Neural cell (in vitro differentiated cells): ENCODE measurements around the gene VPS37B. TPM values are rescaled to one million over a fixed set of nuclear protein-coding genes. Genes with fewer than 3 reads are reported as not detected.

ENCODE experiments used
- H2AFZ ChIP-seq: fragments of 200-600, 300-800 bp; sonication (generic), shearing (Covaris generic); 2 replicates; pipeline ENCODE4 v1.6.0; 2014; ENCODE audit warnings: low read depth, mild to moderate bottlenecking, antibody characterized with exemption, low read length, moderate library complexity
- H3F3A ChIP-seq: fragments of 200-600 bp; shearing (Covaris generic); 2 replicates; pipeline ENCODE4 v1.6.1; 2016; ENCODE audit warnings: mild to moderate bottlenecking, moderate library complexity, mixed read lengths, antibody characterized with exemption, low read length; ENCODE audit not compliant: insufficient read depth, poor library complexity, severe bottlenecking
- H3K27ac ChIP-seq: fragments of 200-600, 300-800 bp; sonication (generic), shearing (Covaris generic); 2 replicates; pipeline ENCODE4 v1.5.1; 2014; ENCODE audit warnings: mild to moderate bottlenecking, low read length, moderate library complexity
- H3K27me3 ChIP-seq: fragments of 300-800, 200-600 bp; sonication (generic), shearing (Covaris generic); 2 replicates; pipeline ENCODE4 v1.6.0; 2014; ENCODE audit warnings: mild to moderate bottlenecking, low read depth, low read length, moderate library complexity; ENCODE audit not compliant: insufficient read depth
- H3K36me3 ChIP-seq: fragments of 300-800, 200-600 bp; sonication (generic), shearing (Covaris generic); 2 replicates; pipeline ENCODE4 v1.5.1; 2014; ENCODE audit warnings: mild to moderate bottlenecking, antibody characterized with exemption, low read length, moderate library complexity; ENCODE audit not compliant: insufficient read depth
- H3K4me2 ChIP-seq: fragments of 300-800, 200-600 bp; sonication (generic), shearing (Covaris generic); 2 replicates; pipeline ENCODE4 v1.6.0; 2014; ENCODE audit warnings: mild to moderate bottlenecking, low read length
- H3K4me3 ChIP-seq: fragments of 300-800, 200-600 bp; sonication (generic), shearing (Covaris generic); 2 replicates; pipeline ENCODE4 v1.5.1; 2014; ENCODE audit warnings: mild to moderate bottlenecking, low read length, moderate library complexity
- H3K79me2 ChIP-seq: fragments of 200-600 bp; shearing (Covaris generic); replicated peaks from 2 replicates; pipeline ENCODE4 v1.6.0; 2014; ENCODE audit warnings: mild to moderate bottlenecking, low read length, moderate library complexity; ENCODE audit not compliant: insufficient read depth
- H3K9ac ChIP-seq: fragments of 300-800, 200-600 bp; sonication (generic), shearing (Covaris generic); 2 replicates; pipeline ENCODE4 v1.6.1; 2016; ENCODE audit warnings: mild to moderate bottlenecking, low read length, mixed read lengths
- H3K9me2 ChIP-seq: fragments of 200-600 bp; shearing (Covaris generic); 2 replicates; pipeline ENCODE4 v1.6.1; 2016; ENCODE audit warnings: mild to moderate bottlenecking, low read length, mixed read lengths; ENCODE audit not compliant: insufficient read depth
- H3K9me3 ChIP-seq: fragments of 200-600, 300-800 bp; sonication (generic), shearing (Covaris generic); 2 replicates; pipeline ENCODE4 v1.6.1; 2016; ENCODE audit warnings: mild to moderate bottlenecking, mixed run types, low read length, moderate library complexity, mixed read lengths
- H4K20me1 ChIP-seq: fragments of 200-600 bp; shearing (Covaris generic); 2 replicates; pipeline ENCODE4 v1.6.1; 2016; ENCODE audit warnings: mild to moderate bottlenecking, mixed run types; ENCODE audit not compliant: insufficient read depth
- CTCF ChIP-seq: fragments of 450-650 bp; IDR thresholded peaks from 2 replicates; pipeline ENCODE4 v1.5.1; 2014; ENCODE audit warnings: antibody characterized with exemption, mild to moderate bottlenecking, moderate library complexity; ENCODE audit not compliant: poor library complexity, severe bottlenecking
- EP300 ChIP-seq: fragments of 450-650 bp; conservative IDR thresholded peaks from 2 replicates; pipeline ENCODE4 v1.6.1; 2014; ENCODE audit warnings: antibody characterized with exemption, mild to moderate bottlenecking, moderate library complexity; ENCODE audit not compliant: poor library complexity, severe bottlenecking
- EZH2 ChIP-seq: fragments of 200-600, 300-800 bp; shearing (Covaris generic), sonication (generic); IDR thresholded peaks from 2 replicates; pipeline ENCODE4 v1.6.1; 2014; ENCODE audit warnings: antibody characterized with exemption, low read length, borderline replicate concordance, mild to moderate bottlenecking; ENCODE audit not compliant: insufficient read depth, poor library complexity, severe bottlenecking
- MXI1 ChIP-seq: fragments of 450-650 bp; conservative IDR thresholded peaks from 2 replicates; pipeline ENCODE4 v1.6.1; 2014; ENCODE audit warnings: antibody characterized with exemption, mild to moderate bottlenecking; ENCODE audit not compliant: poor library complexity, severe bottlenecking
- POLR2AphosphoS5 ChIP-seq: IDR thresholded peaks from 2 replicates; pipeline ENCODE4 v1.6.1; 2012
- RAD21 ChIP-seq: fragments of 450-650 bp; conservative IDR thresholded peaks from 2 replicates; pipeline ENCODE4 v1.6.1; 2014; ENCODE audit warnings: antibody characterized with exemption, mild to moderate bottlenecking, moderate library complexity
- REST ChIP-seq: IDR thresholded peaks from 2 replicates; pipeline ENCODE4 v1.6.1; 2012; ENCODE audit warnings: borderline replicate concordance
- SMC3 ChIP-seq: fragments of 450-650 bp; conservative IDR thresholded peaks from 2 replicates; pipeline ENCODE4 v1.6.1; 2014; ENCODE audit warnings: antibody characterized with exemption, mild to moderate bottlenecking, moderate library complexity; ENCODE audit not compliant: poor library complexity
- TAF1 ChIP-seq: IDR thresholded peaks from 2 replicates; pipeline ENCODE4 v1.6.1; 2012; ENCODE audit warnings: low read depth
- polyA plus RNA-seq: library from polyadenylated mRNA; depleted of rRNA; stranded (reverse); fragments of >200 nt; gene quantifications from 2 replicates; pipeline ENCODE4 v1.2.3, GENCODE V29; 2014

VPS37B gene
- polyA plus RNA-seq, 1 donor from 2014 or later, result 30.2 TPM

GRCh38 chr12:122929812-122930211, 33.9 kb upstream of the VPS37B start:
- no peaks in the 10 kb centered on the region for H3F3A ChIP-seq
- H4K20me1 ChIP-seq, result no peaks in the 10 kb centered on the region
- TF ChIP-seq SMC3, result no peak
- TF ChIP-seq RAD21, result no peak
- no peak for TF ChIP-seq MXI1
- no peak for TF ChIP-seq EP300
- no peak for TF ChIP-seq POLR2AphosphoS5
- no peak for TF ChIP-seq REST
- no peak for TF ChIP-seq EZH2
- TF ChIP-seq CTCF, result no peak
- TF ChIP-seq TAF1, result no peak
- H3K79me2 ChIP-seq, result no peaks in the 10 kb centered on the region
- H3K4me2 ChIP-seq, result no peak overlapping the region
- H2AFZ ChIP-seq, result no peak overlapping the region
- no peak overlapping the region for H3K9ac ChIP-seq
- no peaks in the 10 kb centered on the region for H3K36me3 ChIP-seq
- no peak overlapping the region for H3K4me3 ChIP-seq
- H3K27ac ChIP-seq, result no peak overlapping the region
- H3K27me3 ChIP-seq, result no peaks in the 10 kb centered on the region
- no peaks in the 10 kb centered on the region for H3K9me3 ChIP-seq
- H3K9me2 ChIP-seq, result no peaks in the 10 kb centered on the region

GRCh38 chr12:122929148-122929538, 33.2 kb upstream of the VPS37B start:
- Histone ChIP-seq H3K9ac (no peak overlapping the region), H3F3A (no peaks in the 10 kb centered on the region), H4K20me1 (no peaks in the 10 kb centered on the region), H2AFZ (no peak overlapping the region), H3K4me2 (no peak overlapping the region), H3K36me3 (no peaks in the 10 kb centered on the region), H3K79me2 (no peaks in the 10 kb centered on the region), H3K27me3 (no peaks in the 10 kb centered on the region), H3K27ac (no peak overlapping the region), H3K9me2 (no peaks in the 10 kb centered on the region), H3K9me3 (no peaks in the 10 kb centered on the region), H3K4me3 (no peak overlapping the region)
- TF ChIP-seq MXI1, result no peak
- no peak for TF ChIP-seq CTCF
- no peak for TF ChIP-seq SMC3
- TF ChIP-seq EP300, result no peak
- TF ChIP-seq TAF1, result no peak
- no peak for TF ChIP-seq REST
- no peak for TF ChIP-seq RAD21
- TF ChIP-seq POLR2AphosphoS5, result no peak
- TF ChIP-seq EZH2, result no peak
